Activated gamma-delta T cell treated with anti-CD3 and anti-CD28 coated beads, Interleukin-2, amount 50 U/mL, for 16 hours (primary cell): ENCODE measurements around the gene PRL.

Experiments used
- DNase-seq: peaks from one replicate; pipeline ENCODE4 v3.0.0-alpha.2; 2020; ENCODE audit warnings: low read depth

PRL gene

DNA sequence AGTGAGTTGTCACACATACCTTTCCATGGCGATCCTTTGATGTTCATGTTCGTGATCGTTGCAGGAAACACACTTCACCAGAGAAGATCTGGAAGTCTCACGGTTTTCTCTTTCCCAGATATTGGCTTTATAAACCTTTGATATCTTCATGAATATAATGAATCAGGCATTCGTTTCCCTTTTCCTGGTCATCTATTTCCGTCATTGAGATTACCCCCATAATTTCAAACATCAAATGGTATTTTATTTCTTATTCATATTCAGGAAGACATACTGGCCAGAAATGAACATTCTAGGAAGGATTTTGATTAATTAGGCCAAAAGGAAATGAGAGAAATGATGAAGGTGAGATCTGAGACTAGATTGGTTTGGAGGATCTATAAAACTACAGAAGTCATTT lies at the start of gene PRL:
PRL (minus strand) TSS at position 101 of the 400 bp plus-strand sequence; CDS start at position 47, 54 bp downstream.
- DNase-seq = no peak

- DNase-seq = no peak
Measured at GRCh38 chr6:22343864-22344263, 47.0 kb upstream of the PRL start.

- no peak for DNase-seq
Measured at GRCh38 chr6:22334778-22335177, 37.9 kb upstream of the PRL start.

- no peak for DNase-seq
Measured at GRCh38 chr6:22333802-22334201, 37.0 kb upstream of the PRL start.

- no peak for DNase-seq
Measured at GRCh38 chr6:22332711-22333110, 35.9 kb upstream of the PRL start.

DNA sequence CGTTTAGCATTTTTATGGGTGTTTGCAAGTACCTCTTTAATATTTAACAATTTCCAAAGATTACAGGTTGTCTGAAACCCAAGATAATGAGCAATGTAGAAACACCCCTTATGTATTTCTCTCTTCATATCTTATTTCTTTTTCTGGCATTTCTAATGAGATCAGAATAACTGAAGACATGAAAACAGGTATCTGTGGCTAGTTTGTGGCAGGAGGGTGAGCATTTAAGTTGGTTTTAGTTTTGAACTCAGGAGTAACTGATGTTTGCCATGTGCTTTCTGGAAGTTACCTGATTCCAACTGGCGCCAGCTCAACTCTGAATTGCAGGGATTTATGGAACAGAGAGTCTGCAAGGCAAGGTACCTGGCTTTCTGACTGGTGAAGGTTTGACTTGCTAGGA lies 35.4 kb upstream of the PRL start:
- no peak for DNase-seq

GRCh38 chr6:22330941-22331340 lies 34.1 kb upstream of the PRL start:
- no peak for DNase-seq

GRCh38 chr6:22328474-22328873 lies 31.6 kb upstream of the PRL start:
- DNase-seq = no peak

DNA sequence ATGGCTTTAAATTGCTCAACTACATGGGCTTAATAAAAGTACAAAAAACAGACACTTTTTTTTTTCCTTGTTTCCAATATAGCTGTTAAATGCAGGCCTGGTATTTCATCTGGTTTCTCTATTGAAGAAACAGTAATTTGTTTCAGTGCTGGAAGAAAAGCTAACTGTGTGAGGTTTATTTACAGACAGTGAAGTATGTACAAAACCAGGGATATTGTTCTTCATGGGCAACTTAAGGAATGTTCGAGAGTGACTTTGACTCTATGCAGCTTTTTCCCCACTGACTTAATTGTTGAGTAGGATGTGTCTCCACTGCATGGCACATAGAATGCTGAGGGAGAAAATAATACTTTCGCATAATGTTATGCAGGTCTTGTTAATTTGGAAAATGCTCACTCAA lies 31.0 kb upstream of the PRL start:
- DNase-seq = no peak

DNA sequence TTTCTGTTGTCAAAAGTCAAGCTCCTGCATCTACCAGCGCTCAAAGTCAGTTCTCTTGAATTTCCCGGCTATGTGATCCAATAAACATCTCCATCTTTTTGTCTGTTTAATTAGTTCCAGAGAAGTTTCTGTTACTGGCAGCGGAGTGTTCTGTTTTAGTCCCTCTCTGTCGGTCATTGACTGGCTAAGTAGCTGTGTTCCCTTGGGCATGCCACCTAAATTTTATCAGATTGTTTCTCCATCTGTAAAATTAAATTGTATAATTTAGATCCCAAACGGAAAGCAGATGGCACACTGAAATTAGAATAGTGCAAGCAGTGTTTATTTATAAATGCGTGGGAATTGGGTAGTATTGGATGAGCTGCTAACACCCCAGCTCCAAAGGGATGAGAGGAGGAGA lies 29.7 kb upstream of the PRL start:
- no peak for DNase-seq

GRCh38 chr6:22325481-22325880 lies 28.6 kb upstream of the PRL start:
- no peak for DNase-seq

DNA sequence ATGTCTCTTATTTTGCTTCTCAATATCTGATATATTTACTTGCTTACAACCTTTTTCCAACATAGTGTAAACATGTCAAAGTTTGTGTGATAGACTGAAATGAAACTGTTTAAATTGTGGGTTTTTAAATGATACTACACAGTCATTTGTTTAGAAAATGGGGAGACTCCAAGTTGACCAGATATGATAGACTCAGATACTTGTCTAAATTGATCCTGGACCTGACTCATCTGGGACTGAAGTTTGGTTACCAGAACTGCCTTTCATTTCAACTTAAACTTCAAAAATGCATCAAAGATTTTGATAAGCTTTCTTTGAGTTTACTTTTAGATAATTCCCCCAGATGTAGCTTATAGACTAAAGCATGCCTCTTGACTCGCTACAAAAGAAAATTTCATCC lies 27.0 kb upstream of the PRL start:
- DNase-seq = no peak

DNA sequence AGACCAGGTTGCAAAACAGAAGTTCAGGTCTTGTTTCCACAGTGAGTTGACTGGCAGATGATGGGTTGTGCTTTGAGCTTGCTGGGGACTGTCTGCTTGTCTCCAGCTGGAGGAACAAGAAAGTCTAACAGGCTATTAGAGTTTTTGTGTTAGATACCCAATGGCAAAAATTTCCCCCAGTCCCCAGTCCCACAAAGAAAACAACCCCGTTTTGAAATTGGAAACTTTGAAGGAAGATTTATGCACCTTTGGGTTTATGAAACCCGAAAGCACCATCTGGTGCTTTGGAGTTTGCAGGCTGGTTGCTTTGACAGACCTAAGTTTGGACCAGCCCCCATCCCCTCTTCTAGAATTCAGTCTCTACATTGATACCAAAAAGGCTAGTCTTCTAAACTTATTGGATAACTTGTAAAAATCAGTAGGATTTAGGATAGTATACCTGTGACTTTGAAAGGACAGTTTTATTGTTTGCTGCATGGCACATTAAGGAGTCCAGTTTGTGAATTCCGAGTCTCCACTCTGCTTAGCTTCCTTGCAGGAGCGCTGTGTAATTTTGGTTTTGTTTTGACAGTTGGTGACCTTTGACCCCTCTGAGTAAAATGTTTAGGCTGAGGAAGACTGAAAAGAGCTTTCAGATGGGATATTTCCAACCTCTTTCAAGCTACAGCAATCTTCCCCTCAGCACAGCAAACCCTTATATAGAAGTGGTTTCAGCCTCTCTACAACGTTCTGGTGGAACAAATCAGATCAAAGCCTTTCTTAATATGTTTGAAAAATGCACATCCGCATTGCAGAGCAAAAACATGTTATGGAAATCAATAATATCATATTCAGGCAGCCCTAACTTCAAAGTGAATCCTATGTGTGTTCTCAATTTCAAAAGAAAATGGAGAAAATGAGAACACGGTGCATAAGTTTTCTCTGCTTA lies 25.5 kb upstream of the PRL start:
- DNase-seq = no peak

DNA sequence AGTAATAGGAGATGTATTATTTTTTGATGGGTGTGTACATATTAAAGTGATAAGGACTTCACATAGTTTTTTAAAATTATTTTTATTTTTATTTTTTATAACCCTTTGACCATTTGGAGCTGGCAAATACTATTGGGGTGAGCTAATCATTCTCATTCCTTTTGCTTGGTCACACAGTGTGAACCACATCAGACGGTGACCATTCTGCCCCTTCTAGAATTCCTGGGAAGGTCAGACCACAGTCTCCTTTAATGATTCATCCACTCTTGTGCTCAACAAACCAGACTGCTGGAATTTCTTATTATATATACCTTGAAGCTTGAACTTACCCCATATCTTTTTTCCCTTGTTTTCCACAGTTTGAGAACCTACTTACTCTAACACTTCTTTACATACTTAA lies 23.9 kb upstream of the PRL start:
- DNase-seq = no peak

DNA sequence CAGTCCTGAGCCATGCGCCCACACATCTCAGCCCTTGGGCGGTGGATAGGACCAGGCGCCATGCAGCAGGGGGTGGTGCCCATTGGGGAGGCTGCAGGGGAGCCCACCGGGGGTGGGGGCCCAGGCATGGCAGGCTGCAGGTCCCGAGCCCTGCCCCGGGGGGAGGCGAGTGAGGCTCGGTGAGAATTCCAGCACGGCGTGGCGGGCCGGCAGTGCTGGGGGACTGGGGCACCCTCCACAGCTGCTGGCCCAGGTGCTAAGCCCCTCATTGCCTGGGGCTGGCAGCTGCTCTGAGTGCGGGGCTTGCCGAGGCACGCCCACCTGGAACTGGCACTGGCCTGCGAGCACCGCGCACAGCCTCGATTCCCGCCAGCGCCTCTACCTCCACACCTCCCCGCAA lies 21.6 kb upstream of the PRL start:
- DNase-seq = no peak

DNA sequence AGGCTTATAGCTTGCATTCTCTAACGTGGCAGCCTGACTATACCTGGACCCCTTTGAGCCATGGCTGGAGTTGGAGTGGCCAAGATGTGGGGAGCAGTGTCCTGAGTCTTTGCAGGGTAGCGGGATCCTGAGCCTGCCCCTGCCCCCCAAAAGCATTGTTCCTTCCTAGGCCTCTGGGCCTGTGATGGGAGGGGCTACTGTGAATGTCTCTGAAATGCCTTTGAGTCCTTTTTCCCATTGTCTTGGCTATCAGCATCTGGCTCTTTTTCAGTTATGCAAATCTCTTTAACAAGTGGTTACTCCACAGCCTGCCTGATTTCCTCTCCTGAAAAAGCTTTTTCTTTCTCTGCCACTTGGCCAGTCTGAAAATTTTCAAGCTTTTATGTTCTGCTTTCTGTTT lies 17.0 kb upstream of the PRL start:
- no peak for DNase-seq

DNA sequence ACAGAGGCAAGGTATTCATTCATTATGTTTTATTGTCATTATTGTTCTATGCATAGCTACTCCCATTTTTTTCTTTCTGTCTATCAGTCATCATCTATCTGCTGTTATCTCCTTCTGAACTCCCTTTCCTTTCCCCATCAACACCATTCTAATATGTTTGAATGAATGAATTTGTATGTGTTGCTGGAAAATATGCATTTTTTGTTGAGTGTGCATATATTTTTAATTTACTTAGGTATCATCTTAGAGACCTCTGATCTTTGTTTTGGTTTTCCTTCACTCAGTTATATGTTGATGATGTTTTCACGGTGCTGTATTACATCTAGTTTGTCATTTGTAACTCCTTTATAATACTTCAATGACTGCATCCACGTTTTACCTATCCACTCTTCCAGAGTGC lies 12.1 kb upstream of the PRL start:
- DNase-seq = no peak

- DNase-seq = no peak
Measured at GRCh38 chr6:22306741-22307466, 10.1 kb upstream of the PRL start.

GRCh38 chr6:22302838-22303237 lies 6.0 kb upstream of the PRL start:
- DNase-seq = no peak

- no peak for DNase-seq
Measured at GRCh38 chr6:22300273-22300998, 3.6 kb upstream of the PRL start.

- no peak for DNase-seq
Measured at GRCh38 chr6:22298475-22298890, 1.6 kb upstream of the PRL start.

DNA sequence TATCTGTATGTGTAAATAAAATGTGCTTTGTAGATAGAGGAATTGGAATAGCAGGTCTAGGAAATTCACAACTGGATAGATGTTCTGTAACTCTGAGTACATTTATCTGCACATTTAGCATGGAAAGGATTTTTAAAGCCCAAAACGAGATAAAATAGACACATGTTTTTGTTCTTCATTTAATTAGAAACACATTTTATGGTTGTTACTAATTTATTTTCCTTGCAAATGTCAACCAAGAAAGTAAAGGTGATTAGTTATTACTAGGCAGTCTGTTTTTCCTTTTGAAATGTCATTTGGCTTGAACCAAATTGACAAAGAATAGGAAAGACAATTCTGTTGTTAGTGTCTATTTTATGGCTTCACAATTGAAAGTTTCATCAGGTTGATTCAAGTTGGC lies 769 bp downstream of the PRL start:
- DNase-seq = no peak

- DNase-seq = no peak
Measured at GRCh38 chr6:22295145-22295544, 1.7 kb downstream of the PRL start.
